Measurements from ENCODE around the gene KRTAP4-12. TPM values are rescaled to one million over a fixed set of nuclear protein-coding genes. Genes with fewer than 3 reads are reported as not detected.
"Not testable (repeated sequence)": the region's sequence is repeated elsewhere in the genome, so short reads cannot be mapped to it uniquely, and the experiment has no call there.

The KRTAP4-12 gene
- total RNA-seq, 1 donor from 2014 or later = not detected

DNA sequence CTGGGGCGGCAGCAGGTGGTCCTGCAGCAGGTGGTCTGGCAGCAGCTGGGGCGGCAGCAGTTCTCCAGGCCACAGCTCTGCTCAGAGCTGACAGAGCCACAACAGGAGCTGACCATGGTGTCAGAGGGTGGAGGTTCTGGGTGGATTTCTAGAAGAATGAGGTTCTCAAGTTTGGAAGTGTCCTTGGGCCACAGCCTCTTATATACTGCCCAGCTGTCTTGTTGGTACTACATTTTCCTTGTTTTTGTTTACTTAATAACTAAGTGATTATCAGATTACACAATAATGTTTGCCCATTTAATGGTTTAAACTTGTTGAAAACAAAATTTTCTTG lies 25.6 kb upstream of the KRTAP4-12 start, which contains the start of gene KRTAP4-5:
KRTAP4-5 (minus strand) TSS at position 174 of the 334 bp plus-strand sequence; CDS start at position 116, 58 bp downstream.
- TF ChIP-seq, protein P1, sequence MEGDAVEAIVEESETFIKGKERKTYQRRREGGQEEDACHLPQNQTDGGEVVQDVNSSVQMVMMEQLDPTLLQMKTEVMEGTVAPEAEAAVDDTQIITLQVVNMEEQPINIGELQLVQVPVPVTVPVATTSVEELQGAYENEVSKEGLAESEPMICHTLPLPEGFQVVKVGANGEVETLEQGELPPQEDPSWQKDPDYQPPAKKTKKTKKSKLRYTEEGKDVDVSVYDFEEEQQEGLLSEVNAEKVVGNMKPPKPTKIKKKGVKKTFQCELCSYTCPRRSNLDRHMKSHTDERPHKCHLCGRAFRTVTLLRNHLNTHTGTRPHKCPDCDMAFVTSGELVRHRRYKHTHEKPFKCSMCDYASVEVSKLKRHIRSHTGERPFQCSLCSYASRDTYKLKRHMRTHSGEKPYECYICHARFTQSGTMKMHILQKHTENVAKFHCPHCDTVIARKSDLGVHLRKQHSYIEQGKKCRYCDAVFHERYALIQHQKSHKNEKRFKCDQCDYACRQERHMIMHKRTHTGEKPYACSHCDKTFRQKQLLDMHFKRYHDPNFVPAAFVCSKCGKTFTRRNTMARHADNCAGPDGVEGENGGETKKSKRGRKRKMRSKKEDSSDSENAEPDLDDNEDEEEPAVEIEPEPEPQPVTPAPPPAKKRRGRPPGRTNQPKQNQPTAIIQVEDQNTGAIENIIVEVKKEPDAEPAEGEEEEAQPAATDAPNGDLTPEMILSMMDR (IDR thresholded peaks at IDR 0.05; ENCODE audit: unreplicated experiment) = no peak
- Mint-ChIP-seq H3K36me3 (ENCODE audit: low read depth, unreplicated experiment) (no peaks in the 10 kb centered on the region), H3K27ac (ENCODE audit: unreplicated experiment) (no peak within 1 kb of the TSS)

DNA sequence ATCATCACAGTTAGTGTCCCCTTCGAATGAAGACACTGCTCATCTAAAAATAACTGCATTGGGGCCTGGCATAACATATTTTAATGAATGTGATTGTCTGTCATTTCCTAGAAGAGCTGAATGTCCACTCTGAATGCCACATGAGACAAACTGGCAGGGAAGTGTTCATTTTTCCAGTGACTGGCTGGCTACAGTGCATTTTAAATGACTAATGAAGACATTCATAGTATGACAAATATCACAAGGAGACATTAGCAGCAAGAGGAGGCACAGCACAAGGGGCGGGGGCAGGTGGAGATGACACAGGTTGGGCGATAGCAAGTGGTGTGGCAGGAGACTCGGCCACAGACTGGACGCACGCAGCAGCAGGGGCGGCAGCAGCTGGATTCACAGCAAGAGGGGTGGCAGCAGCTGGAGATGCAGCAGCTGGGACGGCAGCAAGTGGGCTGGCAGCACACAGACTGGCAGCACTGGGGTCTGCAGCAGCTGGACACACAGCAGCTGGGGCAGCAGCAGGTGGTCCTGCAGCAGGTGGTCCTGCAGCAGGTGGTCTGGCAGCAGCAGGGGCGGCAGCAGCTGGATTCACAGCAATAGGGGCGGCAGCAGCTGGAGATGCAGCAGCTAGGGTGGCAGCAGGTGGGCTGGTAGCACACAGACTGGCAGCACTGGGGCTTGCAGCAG lies 25.1 kb upstream of the KRTAP4-12 start:
- not testable (repeated sequence) for H3K27ac Mint-ChIP-seq (ENCODE audit: unreplicated experiment); DNase-seq (ENCODE audit: low spot score); H3K4me3 Mint-ChIP-seq (ENCODE audit: unreplicated experiment); H3K9me3 Mint-ChIP-seq (ENCODE audit: unreplicated experiment); H3K27me3 Mint-ChIP-seq (ENCODE audit: unreplicated experiment); H3K4me1 Mint-ChIP-seq (ENCODE audit: unreplicated experiment); H3K36me3 Mint-ChIP-seq (ENCODE audit: low read depth, unreplicated experiment)

More for the DNA sequence above, 25.6 kb upstream of the KRTAP4-12 start, which contains the start of gene KRTAP4-5:
- Mint-ChIP-seq H3K4me3 (ENCODE audit: unreplicated experiment) (no peak within 1 kb of the TSS), H3K9me3 (ENCODE audit: unreplicated experiment) (no peaks in the 10 kb centered on the region), H3K27me3 (ENCODE audit: unreplicated experiment) (peaks cover 1% of the 10 kb centered on the region), H3K4me1 (ENCODE audit: unreplicated experiment) (peaks cover 7% of the 10 kb centered on the region)
- DNase-seq (ENCODE audit: low spot score) = no peak

DNA sequence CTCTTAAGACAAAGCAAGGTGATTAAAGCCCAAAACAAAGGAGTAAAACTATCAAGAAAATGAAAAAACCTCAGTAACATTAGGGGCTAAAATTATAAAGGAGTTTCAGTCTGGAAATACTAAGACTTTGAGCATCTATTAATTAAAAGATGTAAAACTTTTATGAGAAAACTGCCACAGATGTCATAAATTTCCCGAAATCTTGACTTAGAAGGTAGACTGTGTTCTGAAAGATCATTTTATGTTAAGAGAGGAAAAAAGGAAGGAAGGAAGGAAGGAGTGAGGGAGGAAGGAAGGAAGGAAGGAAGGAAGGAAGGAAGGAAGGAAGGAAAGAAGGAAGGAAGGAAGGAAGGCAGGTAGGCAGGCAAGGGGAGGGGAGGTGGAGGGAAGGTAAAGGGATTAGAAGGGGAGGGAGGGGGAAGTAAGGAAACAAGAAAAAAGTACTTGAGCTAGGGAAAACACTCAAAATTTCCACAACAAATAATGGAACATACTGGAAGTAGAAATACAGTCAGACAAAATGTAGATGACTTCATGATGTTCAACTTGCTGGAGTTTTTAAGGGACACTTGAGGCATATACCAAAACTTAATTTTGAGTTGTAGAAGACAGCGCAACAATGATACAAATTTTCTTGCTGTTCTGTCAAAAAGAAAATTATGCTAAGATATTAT lies 23.7 kb upstream of the KRTAP4-12 start:
- TF ChIP-seq, protein P1 (IDR thresholded peaks at IDR 0.05; ENCODE audit: unreplicated experiment) = no peak
- Mint-ChIP-seq H3K4me3 (ENCODE audit: unreplicated experiment) (no peak overlapping the region), H3K4me1 (ENCODE audit: unreplicated experiment) (peaks cover 7% of the 10 kb centered on the region), H3K36me3 (ENCODE audit: low read depth, unreplicated experiment) (peaks cover 13% of the 10 kb centered on the region), H3K27ac (ENCODE audit: unreplicated experiment) (no peak overlapping the region), H3K27me3 (ENCODE audit: unreplicated experiment) (peaks cover 3% of the 10 kb centered on the region), H3K9me3 (ENCODE audit: unreplicated experiment) (peaks cover 7% of the 10 kb centered on the region)
- no peak for DNase-seq (ENCODE audit: low spot score)

DNA sequence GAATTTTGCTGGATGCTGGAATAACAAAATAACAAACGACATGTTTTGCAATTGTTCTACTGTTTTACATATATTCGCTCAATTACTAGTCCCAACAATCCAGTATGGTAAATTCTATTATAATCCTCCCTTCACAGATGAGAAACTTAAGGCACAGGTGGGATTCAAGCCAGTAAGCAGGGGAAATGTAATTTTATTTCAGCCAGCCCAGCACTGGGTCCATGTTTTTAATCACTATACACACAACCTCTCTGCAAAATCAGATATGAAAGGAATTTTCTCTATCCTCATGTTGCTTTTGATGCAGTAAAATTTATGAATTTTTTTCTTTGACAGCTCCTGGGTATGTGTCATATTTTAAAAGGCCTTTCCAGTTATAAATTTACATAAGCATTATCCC lies 21.3 kb upstream of the KRTAP4-12 start:
- no peak overlapping the region for H3K27ac Mint-ChIP-seq (ENCODE audit: unreplicated experiment)
- H3K9me3 Mint-ChIP-seq (ENCODE audit: unreplicated experiment) = peaks cover 11% of the 10 kb centered on the region
- H3K4me1 Mint-ChIP-seq (ENCODE audit: unreplicated experiment) = peaks cover 7% of the 10 kb centered on the region
- H3K4me3 Mint-ChIP-seq (ENCODE audit: unreplicated experiment) = no peak overlapping the region
- TF ChIP-seq, protein P1 (IDR thresholded peaks at IDR 0.05; ENCODE audit: unreplicated experiment) = no peak
- peaks cover 3% of the 10 kb centered on the region for H3K27me3 Mint-ChIP-seq (ENCODE audit: unreplicated experiment)
- no peak for DNase-seq (ENCODE audit: low spot score)
- peaks cover 13% of the 10 kb centered on the region for H3K36me3 Mint-ChIP-seq (ENCODE audit: low read depth, unreplicated experiment)

- Mint-ChIP-seq H3K36me3 (ENCODE audit: low read depth, unreplicated experiment) (peaks cover 13% of the 10 kb centered on the region), H3K27me3 (ENCODE audit: unreplicated experiment) (peaks cover 3% of the 10 kb centered on the region), H3K4me1 (ENCODE audit: unreplicated experiment) (peaks cover 7% of the 10 kb centered on the region), H3K27ac (ENCODE audit: unreplicated experiment) (no peak overlapping the region), H3K4me3 (ENCODE audit: unreplicated experiment) (no peak overlapping the region), H3K9me3 (ENCODE audit: unreplicated experiment) (peaks cover 11% of the 10 kb centered on the region)
- TF ChIP-seq, protein P1 (IDR thresholded peaks at IDR 0.05; ENCODE audit: unreplicated experiment) = no peak
- DNase-seq (ENCODE audit: low spot score) = no peak
These were observed 20.9 kb upstream of the KRTAP4-12 start for GRCh38 chr17:41144846-41145245.

All from endothelial cell (in vitro differentiated cells).